GM12878 (cell line): ENCODE results near the gene MICAL3.

Experiments used
- BACH1 ChIP-seq: fragments of 450-650 bp; IDR thresholded peaks from 2 replicates; pipeline ENCODE4 v1.6.1; 2017; ENCODE audit warnings: mild to moderate bottlenecking, borderline replicate concordance
- CTCF ChIP-seq, 3 experiments: IDR thresholded peaks in 2 of 3; conservative IDR thresholded peaks in 1 of 3; 2 replicates each; pipeline ENCODE4 v1.5.1; 2011; ENCODE audit warnings: low read depth in 3 of 3, low read length in 3 of 3, mild to moderate bottlenecking in 3 of 3, control low read depth in 2 of 3, moderate library complexity in 2 of 3, inconsistent platforms in 1 of 3, mixed read lengths in 1 of 3; ENCODE audit not compliant: control insufficient read depth in 2 of 3, insufficient read depth in 1 of 3; ENCODE audit errors: extremely low read depth in 1 of 3
- EZH2 ChIP-seq: IDR thresholded peaks from 2 replicates; pipeline ENCODE4 v1.6.1; 2012; ENCODE audit warnings: low read depth, mild to moderate bottlenecking, control low read depth, inconsistent platforms, low read length, borderline replicate concordance; ENCODE audit not compliant: control insufficient read depth
- IRF3 ChIP-seq: fragments of 450-650 bp; IDR thresholded peaks from 2 replicates; pipeline ENCODE4 v1.6.1; 2014; ENCODE audit warnings: mild to moderate bottlenecking
- MYC ChIP-seq: IDR thresholded peaks from 2 replicates; pipeline ENCODE4 v1.6.1; 2011; ENCODE audit warnings: mild to moderate bottlenecking, low read length, moderate library complexity, inconsistent platforms; ENCODE audit not compliant: insufficient read depth, insufficient replicate concordance, insufficient read length, severe bottlenecking
- NBN ChIP-seq: fragments of 450-650 bp; IDR thresholded peaks from 2 replicates; pipeline ENCODE4 v1.6.1; 2016
- RAD51 ChIP-seq: fragments of 450-650 bp; IDR thresholded peaks from 2 replicates; pipeline ENCODE4 v1.6.1; 2016; ENCODE audit warnings: moderate library complexity, mild to moderate bottlenecking, inconsistent platforms
- RELB ChIP-seq: fragments of 450-650 bp; IDR thresholded peaks from 2 replicates; pipeline ENCODE4 v1.6.1; 2017; ENCODE audit warnings: low read depth, mild to moderate bottlenecking, moderate library complexity
- USF2 ChIP-seq: IDR thresholded peaks from 2 replicates; pipeline ENCODE4 v1.6.1; 2011; ENCODE audit warnings: low read depth, low read length, improper control_type of control experiment, borderline replicate concordance

- TF ChIP-seq RELB = peak; percentile 96
- TF ChIP-seq MYC = peak; percentile 33
- TF ChIP-seq RAD51 = peak; percentile 78
- no peak for TF ChIP-seq EZH2
- TF ChIP-seq IRF3 = no peak
- no peak for TF ChIP-seq CTCF (IDR thresholded peaks at IDR 0.05 in 2 of 3, conservative IDR thresholded peaks at IDR 0.05 in 1 of 3; ENCODE audit: control insufficient read depth in 2 of 3, extremely low read depth in 1 of 3, insufficient read depth in 1 of 3, low read depth in 3 of 3, low read length in 3 of 3)
- peak; percentile 64 for TF ChIP-seq BACH1
- peak; percentile 2; the same call in 1 of the 2 replicates for TF ChIP-seq USF2
- TF ChIP-seq NBN = peak; percentile 95
Observed at GRCh38 chr22:17797721-17798559, 226.4 kb downstream of the MICAL3 start.
